Cardiac ventricle fibroblast (primary cell): Measurements from ENCODE around the gene CR1L. TPM values are rescaled to one million over a fixed set of nuclear protein-coding genes. Genes with fewer than 3 reads are reported as not detected.

Experiments
- total RNA-seq: library from RNA; depleted of rRNA; stranded (reverse); fragments of >200 nt; gene quantifications from 2 replicates; pipeline ENCODE4 v1.2.3, GENCODE V29; 2015

The CR1L gene
- not detected in 2 replicates for total RNA-seq

GRCh38 chr1:207644852-207645634, at the start of gene CR1L:
Gene CR1L, plus strand, starts transcription at chr1:207645133. Its CDS starts 101 bp downstream, at chr1:207645234.

DNA sequence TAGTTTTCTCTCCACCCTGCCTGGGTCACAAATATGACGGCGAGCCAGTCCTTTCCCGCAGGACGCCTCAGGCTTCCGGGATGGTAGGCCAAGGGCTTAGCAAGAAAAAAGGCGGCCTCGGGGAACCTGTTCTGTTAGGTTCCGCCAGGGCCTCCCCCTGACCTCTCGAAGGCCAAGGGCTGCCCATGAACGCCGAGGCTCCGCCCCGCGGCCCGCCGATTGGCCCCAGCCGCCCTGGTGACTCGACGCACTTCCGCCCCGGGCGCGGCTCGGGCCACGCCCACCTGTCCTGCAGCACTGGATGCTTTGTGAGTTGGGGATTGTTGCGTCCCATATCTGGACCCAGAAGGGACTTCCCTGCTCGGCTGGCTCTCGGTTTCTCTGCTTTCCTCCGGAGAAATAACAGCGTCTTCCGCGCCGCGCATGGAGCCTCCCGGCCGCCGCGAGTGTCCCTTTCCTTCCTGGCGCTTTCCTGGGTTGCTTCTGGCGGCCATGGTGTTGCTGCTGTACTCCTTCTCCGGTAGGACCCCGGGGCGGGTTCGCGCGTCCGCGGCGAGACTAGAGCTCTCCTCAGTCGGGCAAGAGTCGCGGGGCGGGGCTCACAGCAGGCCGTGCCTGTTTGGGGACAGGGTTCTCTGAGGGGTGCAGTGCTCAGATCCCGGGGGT, 107.0 kb downstream of the CR1L start, which contains the start of gene CD46:
TSS of gene CD46 (plus strand) at position 265 of the 666 bp plus-strand sequence. CDS start at position 424, 159 bp downstream.

Other genes starting within 250 kb of the CR1L start
- not detected in 2 replicates for gene CR2, start 190.8 kb upstream of the CR1L start, total RNA-seq
- not detected in 2 replicates for gene CR1, start 149.0 kb upstream of the CR1L start, total RNA-seq
- gene CD46, start 106.9 kb downstream of the CR1L start, total RNA-seq = 34.4 and 42.0 TPM in 2 replicates